ENCODE data around the gene LPIN2. TPM values are rescaled to one million over a fixed set of nuclear protein-coding genes. Genes with fewer than 3 reads are reported as not detected.

The LPIN2 gene
- total and polyA plus RNA-seq, 2 experiments from 2014 or later = 29.1 to 62.1 TPM

GRCh38 chr18:2965797-2966196, 47.1 kb downstream of the LPIN2 start:
- no peak for DNase-seq (ENCODE audit: low spot score)
- 96% methylated on average over 4 of the region's 4 CpGs for WGBS (ENCODE audit: low lambda C conversion rate, missing lambda C conversion rate)
- Histone ChIP-seq H3K27ac (no peak overlapping the region), H3K27me3 (no peaks in the 10 kb centered on the region), H3K4me3 (no peak overlapping the region), H3K36me3 (replicated peaks; ENCODE audit: insufficient read depth, low read depth) (no peaks in the 10 kb centered on the region), H4K20me1 (ENCODE audit: insufficient read depth, poor library complexity, severe bottlenecking) (peaks cover 26% of the 10 kb centered on the region), H3K9me3 (ENCODE audit: low read depth) (no peaks in the 10 kb centered on the region), H3K79me2 (peaks cover 100% of the 10 kb centered on the region), H3K4me1 (ENCODE audit: insufficient read depth) (peaks cover 54% of the 10 kb centered on the region), H3K4me2 (no peak overlapping the region), H2AFZ (no peak overlapping the region), H3K9me2 (replicated peaks; ENCODE audit: insufficient read depth) (no peaks in the 10 kb centered on the region)
- TF ChIP-seq EZH2 (IDR thresholded peaks at IDR 0.05; ENCODE audit: borderline replicate concordance) (no peak), CTCF (IDR thresholded peaks at IDR 0.05; ENCODE audit: poor library complexity) (no peak), EZH2phosphoT487 (IDR thresholded peaks at IDR 0.05; ENCODE audit: low read depth, severe bottlenecking, unreplicated experiment) (no peak)

GRCh38 chr18:2964361-2965010, 48.5 kb downstream of the LPIN2 start:
- H3K4me1 ChIP-seq (ENCODE audit: insufficient read depth) = peaks cover 41% of the 10 kb centered on the region
- TF ChIP-seq EZH2 (IDR thresholded peaks at IDR 0.05; ENCODE audit: borderline replicate concordance) = no peak
- TF ChIP-seq CTCF (IDR thresholded peaks at IDR 0.05; ENCODE audit: poor library complexity) = no peak
- TF ChIP-seq EZH2phosphoT487 (IDR thresholded peaks at IDR 0.05; ENCODE audit: low read depth, severe bottlenecking, unreplicated experiment) = no peak
- H3K9me3 ChIP-seq (ENCODE audit: low read depth) = no peaks in the 10 kb centered on the region
- no peak overlapping the region for H3K4me2 ChIP-seq
- H4K20me1 ChIP-seq (ENCODE audit: insufficient read depth, poor library complexity, severe bottlenecking) = peaks cover 18% of the 10 kb centered on the region
- H3K27me3 ChIP-seq = no peaks in the 10 kb centered on the region
- H2AFZ ChIP-seq = no peak overlapping the region
- 90% methylated on average over 8 of the region's 8 CpGs for WGBS (ENCODE audit: low lambda C conversion rate, missing lambda C conversion rate)
- H3K9me2 ChIP-seq (replicated peaks; ENCODE audit: insufficient read depth) = no peaks in the 10 kb centered on the region
- no peak for DNase-seq (ENCODE audit: low spot score)
- no peak overlapping the region for H3K4me3 ChIP-seq
- H3K27ac ChIP-seq = no peak overlapping the region
- peaks cover 98% of the 10 kb centered on the region for H3K79me2 ChIP-seq
- no peaks in the 10 kb centered on the region for H3K36me3 ChIP-seq (replicated peaks; ENCODE audit: insufficient read depth, low read depth)

Small RNAs within 50 kb of the gene (small RNA-seq; reads per million reads assigned to genes)
- not detected for gene RF00156

Other genes starting within 250 kb of the LPIN2 start
- gene EMILIN2, start 166.1 kb downstream of the LPIN2 start, total RNA-seq = 10.6 and 11.9 TPM in 2 replicates
- gene EMILIN2, start 166.1 kb downstream of the LPIN2 start, polyA plus RNA-seq = 16.8 and 21.6 TPM in 2 replicates
- 1.1 and 1.6 TPM in 2 replicates for gene MYOM1, start 206.8 kb upstream of the LPIN2 start, total RNA-seq
- gene MYOM1, start 206.8 kb upstream of the LPIN2 start, polyA plus RNA-seq = 1.4 and 1.8 TPM in 2 replicates
- 456 and 458 TPM in 2 replicates for gene MYL12A, start 234.7 kb upstream of the LPIN2 start, total RNA-seq
- 692 and 695 TPM in 2 replicates for gene MYL12A, start 234.7 kb upstream of the LPIN2 start, polyA plus RNA-seq
- 478 and 519 TPM in 2 replicates for gene MYL12B, start 249.0 kb upstream of the LPIN2 start, total RNA-seq
- 671 and 721 TPM in 2 replicates for gene MYL12B, start 249.0 kb upstream of the LPIN2 start, polyA plus RNA-seq